NK-92 (cell line): ENCODE measurements around the gene C3orf20.
"Not testable (repeated sequence)": the region's sequence is repeated elsewhere in the genome, so short reads cannot be mapped to it uniquely, and the experiment has no call there.

Experiments used
- DNase-seq: peaks from one replicate; lab custom pipeline; 2025; ENCODE audit not compliant: unreplicated experiment; lab: John Stamatoyannopoulos, UW

C3orf20 gene

DNA sequence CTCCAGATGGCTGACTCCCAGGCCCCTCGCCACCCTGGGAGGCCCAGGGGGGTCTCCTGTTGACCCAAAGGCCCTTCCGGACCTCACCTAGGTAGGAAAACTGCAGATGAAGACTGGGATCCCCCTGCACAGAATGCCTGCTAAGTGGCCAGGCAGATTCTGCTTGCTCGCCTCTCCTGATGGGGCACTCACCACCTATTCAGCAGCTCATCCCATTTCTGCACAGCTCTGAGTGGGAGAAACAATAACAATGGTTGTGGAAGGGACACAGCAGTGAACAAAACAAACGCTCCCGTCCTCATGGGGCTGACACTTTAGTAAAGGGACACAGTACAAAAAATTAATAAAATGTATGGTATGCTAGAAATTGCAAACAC is 118.9 kb downstream of the C3orf20 start:
- no peak for DNase-seq

DNA sequence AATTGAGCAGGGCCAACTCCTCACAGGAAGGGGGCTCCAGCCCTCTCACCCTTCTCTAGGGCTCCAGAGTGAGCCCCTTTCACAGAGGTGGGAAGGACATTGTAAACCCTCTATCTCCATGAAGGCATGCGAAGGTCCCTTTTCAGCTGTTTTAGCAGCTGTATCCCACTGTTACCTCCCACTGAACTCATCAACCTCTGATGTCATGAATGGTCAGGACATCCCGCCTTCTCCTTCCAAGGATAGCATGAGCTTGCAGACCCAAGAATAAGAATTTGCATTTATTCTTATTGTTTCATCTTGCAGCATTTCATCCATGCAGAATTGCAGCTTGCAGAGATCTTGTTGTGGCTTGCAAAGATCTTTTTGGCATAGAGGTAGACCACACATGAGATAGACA is 119.5 kb downstream of the C3orf20 start:
- DNase-seq = no peak

DNA sequence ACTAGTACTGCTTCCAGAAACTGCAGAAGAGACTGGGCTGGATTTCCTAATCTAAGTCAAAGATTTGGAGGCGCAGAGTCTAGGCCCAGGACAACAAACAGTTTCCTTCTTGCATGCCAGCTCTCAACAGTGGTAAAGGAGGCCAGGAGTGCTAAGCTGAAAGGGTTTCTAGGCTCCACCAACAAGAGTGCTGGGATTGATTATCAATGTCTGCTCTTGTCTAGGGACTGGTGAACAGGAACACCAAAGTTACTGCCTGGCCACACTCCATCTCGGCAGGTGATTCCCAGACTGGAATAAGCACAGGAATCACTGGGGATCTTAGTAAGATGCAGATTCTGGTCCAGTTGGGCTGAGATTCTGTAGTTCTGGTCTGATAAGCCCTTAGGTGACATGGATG is 121.1 kb downstream of the C3orf20 start:
- DNase-seq = no peak

DNA sequence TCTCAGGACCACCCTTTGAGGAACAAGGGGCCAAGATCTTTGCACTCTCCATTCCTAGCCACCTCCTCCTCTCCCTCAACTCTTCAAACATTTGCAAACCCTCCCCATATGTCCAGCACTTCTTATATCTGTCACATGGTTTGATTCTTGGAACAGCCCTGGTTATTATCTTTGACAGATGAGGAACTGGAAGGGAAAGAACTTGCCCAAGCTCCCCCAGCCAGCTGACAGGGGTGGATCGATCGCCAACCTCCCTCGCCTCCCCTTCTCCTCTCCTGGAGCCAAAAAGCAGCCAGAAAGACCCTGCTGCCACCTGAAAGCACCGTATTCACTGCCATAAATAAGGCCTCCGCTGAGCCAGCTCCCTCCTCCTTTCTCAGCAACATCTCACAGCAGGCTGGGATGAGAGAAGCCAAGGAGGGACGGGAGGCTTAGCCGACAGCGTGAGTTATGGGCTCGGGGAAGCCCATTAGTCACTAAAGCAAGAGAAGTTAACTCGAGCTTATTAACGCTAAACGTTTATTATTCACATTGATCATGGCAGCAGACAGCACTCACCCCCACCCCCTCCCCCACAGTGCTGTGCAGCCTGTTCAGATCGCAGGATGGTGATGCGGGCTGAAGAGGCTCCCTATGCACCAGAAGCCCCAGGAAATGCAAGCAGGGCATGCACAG is 121.6 kb downstream of the C3orf20 start:
- no peak for DNase-seq

DNA sequence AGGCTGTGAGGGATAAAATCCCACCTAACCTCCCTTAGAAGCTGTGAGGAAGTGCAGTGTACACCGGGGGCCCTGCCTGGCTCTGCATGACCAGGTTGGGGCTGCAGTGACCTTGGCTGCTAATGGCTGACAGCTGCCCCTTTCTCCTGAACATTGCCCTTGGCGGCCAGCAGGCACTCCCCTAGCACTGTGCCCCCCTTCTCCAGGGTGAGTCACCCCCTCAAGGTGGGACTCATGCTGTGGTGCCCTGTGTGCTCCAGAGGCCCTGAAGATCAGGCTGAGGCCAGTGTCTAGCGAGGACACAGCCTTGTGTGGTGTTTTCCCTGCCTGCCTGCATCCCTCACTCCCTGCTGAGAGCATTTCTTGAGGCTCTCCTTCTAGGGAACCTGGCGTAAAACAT is 122.8 kb downstream of the C3orf20 start:
- DNase-seq = no peak

DNA sequence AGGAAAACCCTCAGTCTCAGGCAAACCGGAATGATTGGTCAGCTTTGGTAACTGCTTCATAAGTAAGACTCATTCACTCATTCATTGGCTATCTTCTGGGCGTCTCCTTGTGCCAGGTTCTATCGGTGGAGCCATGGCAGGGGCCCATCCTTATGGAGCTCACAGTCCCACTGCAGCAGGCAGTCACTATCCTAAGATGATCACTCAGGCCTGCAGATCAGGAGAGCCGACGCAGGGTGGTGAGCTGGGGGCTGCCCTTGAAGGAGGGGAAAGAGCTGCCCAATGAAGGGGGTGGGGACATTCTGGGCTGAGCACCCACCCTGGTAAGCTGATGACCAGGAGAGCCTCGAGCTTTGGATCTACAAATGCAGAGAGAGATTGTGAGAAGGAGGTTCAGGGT is 123.3 kb downstream of the C3orf20 start:
- no peak for DNase-seq

DNA sequence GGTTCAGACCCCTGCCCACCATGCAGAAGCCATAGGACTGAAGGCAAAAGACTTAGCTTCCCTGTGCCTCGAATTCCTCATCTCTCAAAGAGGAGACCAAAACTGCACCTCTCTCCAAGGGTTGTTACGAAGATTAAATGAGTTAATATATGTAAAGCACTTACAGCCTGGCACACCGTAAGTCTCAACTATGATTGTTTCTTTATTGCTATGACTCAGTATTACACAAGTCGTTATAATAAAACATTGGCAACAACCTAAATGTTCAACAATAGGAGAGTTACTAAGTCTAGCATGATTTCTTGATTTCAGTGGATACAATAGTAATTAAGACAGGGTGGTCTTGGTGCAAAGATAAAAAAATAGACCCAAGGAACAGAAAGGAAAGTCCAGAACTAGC is 124.2 kb downstream of the C3orf20 start:
- no peak for DNase-seq

DNA sequence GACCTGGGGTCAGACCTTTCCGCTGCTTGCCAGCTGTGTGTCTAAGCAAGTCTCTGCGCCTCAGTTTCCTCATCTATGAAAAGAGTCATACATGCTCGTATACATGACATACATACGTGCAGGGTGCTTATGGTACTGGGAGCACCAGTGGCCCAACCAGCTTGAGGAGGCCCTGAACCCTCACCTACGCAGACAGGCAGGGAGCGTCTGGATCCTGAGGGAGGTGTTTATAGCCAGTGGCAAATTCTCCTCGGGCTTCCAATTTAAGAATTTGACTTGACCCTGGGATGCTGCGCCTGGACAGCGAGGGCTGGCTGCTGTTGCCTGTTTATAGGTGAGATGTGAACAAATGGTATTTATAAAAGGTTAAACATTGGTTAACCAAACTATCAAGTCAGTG is 126.1 kb downstream of the C3orf20 start:
- no peak for DNase-seq

DNA sequence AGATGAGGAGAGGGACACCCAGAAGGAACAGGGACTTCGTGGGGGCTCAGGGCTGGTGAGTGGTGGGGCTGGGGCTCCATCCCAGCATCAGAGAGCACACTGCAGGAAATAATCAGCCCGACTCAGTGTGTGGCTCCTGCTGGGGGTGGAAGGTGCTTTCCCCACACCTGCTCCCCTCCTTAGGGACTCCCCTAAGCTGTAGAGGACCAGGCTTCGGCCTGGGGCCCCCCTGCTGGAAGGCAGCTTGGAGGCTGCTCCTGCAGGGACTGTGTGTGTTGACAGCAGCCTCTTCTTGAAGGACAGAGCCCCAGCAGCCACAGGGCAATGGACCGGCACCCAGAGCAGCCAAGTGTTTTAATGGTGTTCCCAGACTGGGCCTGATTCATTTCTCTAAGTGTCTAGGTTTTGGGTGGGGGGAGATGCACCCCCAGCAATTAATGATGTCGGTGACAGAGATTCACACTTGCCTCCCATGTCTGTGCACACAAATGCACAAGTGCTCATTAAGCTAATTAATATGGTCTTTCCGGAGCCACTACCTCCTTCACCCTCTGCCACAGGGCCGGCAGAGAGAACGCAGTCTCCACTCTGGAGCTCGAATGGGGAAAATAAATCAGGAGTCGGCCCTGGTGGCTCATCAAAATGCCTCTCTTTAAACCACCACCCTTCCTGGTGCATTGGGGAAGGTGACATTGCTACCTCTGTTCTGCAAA is 126.9 kb downstream of the C3orf20 start:
- DNase-seq = no peak

DNA sequence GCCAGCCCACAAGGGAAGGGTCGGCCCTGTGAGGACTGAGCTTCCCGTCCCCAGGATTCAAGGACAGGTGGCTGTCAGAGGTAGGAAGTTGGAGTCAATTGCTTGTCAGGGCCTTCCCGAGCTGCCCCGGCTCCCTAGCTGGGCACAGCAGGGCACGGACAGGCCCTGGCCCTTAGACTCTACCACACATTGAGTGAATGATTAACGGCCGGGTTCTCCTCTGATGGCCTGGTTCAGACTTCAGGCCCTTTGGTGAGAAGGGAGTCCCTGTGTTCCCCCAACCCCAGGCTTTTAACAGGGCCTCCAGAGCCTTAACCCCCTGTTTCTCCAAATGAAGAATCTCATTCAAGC is 127.4 kb downstream of the C3orf20 start:
- no peak for DNase-seq

DNA sequence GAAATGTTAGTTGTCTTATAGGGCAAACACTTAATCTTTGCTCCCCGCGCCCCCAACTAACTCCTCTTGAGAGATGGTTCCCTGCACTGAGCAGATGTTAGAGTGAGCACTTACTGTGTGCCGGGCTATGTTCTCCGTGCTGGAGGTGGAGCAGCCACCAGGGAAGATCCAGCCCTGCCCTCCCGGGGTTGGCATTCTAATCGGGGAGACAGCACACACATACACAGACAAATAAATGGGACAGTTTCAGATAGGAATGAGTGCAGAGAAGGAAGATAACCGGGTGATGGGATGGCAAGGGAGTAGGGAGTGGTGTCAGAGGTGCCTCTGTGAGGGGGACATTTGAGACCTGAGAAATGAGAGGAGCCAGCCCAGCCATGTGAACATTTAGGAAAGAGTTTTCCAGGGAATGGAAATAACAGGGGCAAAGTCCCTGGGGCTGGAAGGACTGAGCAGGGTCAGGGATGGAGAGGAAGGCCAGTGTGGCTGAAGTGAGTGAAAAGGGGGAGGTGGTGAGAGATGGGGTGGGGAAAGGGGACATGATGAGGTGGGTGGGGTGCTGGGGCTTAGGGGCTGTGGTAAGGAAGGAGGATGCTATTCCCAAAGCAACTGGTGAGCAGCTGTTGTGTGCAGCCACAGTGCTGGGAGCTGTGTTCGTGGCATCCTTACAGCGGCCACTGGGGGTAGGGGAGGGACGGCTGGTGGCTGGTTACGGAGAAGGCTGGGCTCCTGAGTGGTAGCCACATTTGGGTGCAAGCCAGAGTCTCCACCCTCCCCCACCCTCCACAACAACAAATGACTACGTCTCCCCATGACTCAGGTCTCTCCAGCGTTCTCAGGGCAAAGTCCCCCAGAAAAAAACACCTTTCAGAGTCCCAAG is 128.4 kb downstream of the C3orf20 start:
- no peak for DNase-seq

DNA sequence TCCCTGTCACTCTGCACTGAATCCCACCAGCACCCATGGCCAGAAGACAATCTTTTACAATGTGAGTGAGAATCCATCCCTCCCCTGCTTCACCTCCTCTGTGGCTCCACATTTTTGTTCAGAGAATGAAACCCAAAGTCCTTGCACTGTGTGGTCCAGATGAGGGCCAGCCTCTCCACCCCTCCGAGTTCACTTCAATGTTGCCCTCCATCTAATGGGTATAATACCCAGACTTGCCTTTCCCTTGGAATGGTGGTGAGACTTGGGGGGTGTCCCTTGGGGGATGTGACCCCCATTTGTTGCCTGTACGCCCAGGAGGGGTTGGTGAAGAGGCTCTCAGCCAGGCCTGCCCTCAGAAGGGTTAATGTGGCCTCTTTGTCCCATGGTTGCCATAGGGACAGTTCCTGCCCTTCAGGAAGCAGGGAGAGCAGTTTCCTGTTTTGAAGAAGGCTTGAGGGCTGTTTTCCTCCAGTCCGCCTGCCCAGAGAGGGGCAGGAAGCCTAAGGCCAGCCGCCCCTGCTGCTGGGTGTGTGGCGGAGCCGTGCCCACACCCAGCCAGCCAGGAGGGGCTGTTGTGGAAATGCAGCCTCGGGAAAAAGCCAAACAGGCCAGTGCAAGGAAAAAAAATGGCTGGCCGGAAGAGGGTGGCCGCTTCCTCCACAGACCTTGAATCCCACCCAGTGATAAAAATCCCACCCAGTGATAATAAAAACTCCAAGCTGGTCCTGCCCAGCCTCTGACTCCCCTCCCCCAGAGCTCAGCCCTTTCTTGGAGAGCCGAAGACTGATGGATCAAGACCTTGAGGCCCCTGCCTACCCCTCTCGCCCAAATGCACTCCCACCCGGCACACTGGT is 129.3 kb downstream of the C3orf20 start:
- DNase-seq = no peak

DNA sequence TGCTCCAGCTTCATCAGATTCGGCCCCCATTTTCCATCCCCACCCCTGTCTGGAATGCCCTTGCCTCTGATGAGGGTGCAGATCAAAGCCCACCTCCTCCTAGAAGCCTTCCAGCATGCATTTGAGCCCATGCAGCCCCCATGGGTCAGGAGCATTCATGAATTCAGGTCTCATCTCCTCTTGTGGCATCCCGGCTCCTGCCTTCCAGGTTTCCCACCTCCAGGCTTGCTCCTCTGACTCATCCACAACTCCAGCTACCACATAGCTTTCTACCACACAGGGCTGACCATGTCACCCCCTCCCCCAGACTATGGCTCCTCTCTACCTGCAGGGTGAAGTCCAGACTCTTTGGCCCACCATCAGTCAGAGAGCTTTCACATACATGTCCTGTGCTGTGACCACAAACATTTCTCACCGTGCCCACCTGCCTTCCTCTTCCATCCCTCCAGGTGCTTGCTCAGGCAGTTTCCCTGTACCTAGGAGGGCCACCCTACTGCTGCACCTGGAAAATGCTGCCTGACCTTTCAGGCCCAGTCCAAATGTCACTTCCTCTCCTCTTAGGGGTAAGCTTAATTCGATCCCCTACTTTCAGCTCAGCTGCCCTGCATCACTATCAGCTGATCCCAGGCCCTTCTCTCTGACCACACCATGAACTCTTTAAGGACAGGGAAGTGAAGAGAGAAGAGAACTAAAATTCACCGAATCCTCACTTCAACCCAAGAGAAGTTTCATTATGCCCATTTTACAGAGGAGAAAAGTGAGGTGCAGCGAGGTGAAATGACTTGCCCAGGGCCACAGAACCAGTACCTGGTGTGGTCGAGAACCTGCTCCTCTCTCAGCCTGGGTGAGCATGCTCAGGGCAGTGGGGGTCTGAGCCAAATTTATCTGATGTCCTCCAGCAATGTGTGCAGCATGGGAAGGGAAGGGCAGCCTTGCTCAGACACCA is 130.2 kb downstream of the C3orf20 start:
- DNase-seq = no peak

DNA sequence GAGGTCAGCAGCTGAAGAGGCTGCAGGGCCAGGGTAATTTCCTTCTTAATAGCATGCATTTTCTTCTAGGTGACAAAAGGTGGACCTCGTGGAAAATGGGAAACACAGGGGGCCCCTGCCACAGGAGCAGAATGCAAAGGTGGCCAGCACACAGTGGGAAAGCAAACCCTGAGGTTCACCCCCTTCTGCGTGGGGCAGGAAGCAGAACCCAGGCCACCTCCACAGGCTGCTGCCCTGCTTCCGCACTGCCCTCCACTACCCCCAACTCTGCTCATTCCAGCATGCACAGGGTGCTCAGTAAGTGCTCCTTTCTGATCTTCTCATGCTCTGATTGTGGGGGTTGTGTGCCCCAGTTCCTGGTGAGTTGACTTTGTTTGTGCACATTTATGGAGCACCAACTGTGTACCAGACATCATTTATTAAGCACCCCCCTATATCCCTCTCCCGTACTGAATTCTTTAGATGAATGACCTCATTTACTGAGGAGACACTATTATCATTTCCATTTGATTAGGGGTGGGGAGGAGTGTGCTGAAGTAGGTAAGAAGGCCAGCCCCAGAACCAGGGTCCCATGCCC is 131.1 kb downstream of the C3orf20 start:
- no peak for DNase-seq

DNA sequence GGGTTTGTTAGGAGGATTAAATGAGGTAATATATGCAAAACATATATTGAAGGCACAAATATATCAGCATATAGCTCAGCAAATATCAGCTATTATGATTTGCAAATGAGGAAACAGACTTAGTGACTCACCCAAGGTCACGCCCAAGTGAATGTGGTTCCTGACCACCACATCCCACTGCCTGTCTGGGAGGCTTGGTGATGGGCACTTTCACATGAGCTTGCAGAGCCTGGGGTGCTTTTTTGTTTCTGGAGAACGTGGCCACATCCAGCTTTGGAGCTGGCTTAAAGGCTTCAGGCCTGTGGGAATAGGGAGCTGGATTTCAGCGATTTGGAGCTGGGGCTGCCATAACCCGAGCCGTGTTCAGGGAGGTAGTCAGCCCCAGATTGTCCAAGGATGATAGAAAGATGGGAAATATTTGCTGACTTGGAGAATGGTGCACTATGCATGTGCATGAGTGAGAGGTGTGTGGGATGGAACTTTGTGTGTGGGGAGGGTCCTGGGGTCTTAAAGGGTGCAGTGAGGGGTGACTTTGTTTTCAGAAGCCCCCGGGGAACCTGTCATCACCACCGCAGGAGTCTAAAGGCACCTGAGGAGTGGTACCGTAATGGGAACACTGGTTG is 131.8 kb downstream of the C3orf20 start:
- DNase-seq = no peak

DNA sequence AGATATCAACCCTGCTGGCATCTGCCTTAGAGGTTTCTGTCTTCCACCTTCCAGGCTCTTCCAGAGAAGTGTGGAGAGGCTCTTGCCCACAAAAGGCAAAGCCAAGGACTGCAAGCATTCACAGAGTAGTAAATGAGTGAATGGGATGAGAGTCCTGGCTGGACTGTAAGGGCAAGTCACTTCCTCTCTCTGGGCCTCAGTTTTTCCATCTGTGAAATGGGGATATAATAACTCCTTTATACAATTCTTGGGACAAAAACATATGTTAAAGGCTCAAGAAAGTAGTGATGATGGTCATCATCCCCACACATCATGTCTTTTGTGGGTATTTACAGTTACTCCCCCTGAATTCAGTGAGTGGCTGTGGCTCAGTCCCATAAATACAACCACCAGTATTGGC is 133.1 kb downstream of the C3orf20 start:
- DNase-seq = no peak

DNA sequence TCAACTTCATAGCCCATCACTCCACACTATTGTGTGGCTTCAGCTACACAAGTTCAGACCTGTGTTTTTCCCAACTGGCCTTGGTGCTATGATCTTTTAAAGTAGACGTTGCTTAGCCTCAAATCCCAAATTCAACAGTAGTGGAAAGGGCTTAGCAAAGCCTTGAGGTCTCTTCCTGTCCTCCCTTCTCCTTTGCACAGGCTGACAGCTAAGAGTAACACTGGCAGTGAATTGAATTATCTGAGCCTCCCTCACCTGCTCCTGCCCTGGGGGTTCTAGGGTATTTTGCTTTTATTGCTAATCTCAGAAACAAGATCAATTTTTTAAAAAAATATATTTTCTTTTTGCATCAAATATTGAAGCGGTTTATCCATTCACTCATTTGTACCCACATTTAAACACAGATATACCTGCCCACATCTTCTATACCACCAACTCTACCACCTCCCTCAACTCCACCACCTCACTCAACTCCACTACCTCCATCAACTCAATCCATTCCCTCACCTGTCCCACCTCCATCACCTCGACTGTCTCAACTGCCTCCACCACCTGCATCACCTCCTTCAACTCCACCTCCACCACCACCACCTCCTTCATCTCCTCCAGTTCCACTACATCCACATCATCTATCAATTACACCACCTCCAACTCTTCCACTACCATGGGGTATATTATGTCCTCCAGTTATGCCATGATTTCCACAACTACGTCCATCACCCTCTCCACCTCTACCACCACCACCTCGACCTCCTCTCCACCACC is 133.7 kb downstream of the C3orf20 start:
- DNase-seq = no peak

DNA sequence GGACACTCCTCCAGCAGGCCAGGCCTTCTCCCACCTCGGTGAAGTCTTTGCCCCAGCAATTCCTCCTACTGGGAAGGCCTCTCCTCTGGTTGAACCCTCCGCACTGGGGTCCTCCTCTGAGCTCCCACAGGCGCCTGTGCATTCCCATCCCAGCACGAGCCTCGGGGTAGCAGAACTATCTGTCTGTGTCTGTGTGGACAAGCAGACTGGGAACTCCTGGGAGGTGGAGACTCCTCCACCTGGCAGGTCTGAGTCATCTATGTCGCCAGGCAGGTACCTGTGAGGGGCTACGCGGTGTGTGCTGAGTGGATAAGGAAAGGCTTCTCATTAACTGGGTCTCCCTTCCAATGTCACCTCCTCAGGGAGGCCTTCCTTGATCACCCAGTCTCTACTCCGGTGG is 134.7 kb downstream of the C3orf20 start:
- not testable (repeated sequence) for DNase-seq
